GM23338 (cell line): Measurements from ENCODE around the gene JAG1. TPM values are rescaled to one million over a fixed set of nuclear protein-coding genes. Genes with fewer than 3 reads are reported as not detected.

Experiments
- ATAC-seq: fragments of 200-7000 bp; cut with Tn5 transposase; 3 replicates; pipeline ENCODE4 v1.9.1; 2020
- DNase-seq: peaks from one replicate; pipeline ENCODE4 v3.0.0-alpha.2; 2015; ENCODE audit warnings: low spot score
- H2AFZ ChIP-seq: fragments of 200-600 bp; sonication (generic); 2 replicates; pipeline ENCODE4 v1.8.0; 2016; ENCODE audit warnings: antibody characterized with exemption, mild to moderate bottlenecking, moderate library complexity
- H3F3A ChIP-seq: fragments of 200-600 bp; sonication (generic); replicated peaks from 2 replicates; pipeline ENCODE4 v1.8.0; 2017; ENCODE audit warnings: antibody characterized with exemption, mixed run types, low read depth
- H3K27ac ChIP-seq: fragments of 200-600 bp; sonication (generic); 2 replicates; pipeline ENCODE4 v1.6.1; 2016; ENCODE audit warnings: low read depth
- H3K27me3 ChIP-seq: fragments of 200-600 bp; sonication (generic); 2 replicates; pipeline ENCODE4 v1.8.0; 2016; ENCODE audit warnings: mild to moderate bottlenecking, mixed run types, moderate library complexity; ENCODE audit not compliant: insufficient read depth
- H3K36me3 ChIP-seq: fragments of 200-600 bp; sonication (generic); 2 replicates; pipeline ENCODE4 v1.8.0; 2016; ENCODE audit warnings: mild to moderate bottlenecking; ENCODE audit not compliant: insufficient read depth
- H3K4me1 ChIP-seq: fragments of 200-600 bp; sonication (generic); 2 replicates; pipeline ENCODE4 v1.8.0; 2016; ENCODE audit warnings: mild to moderate bottlenecking, moderate library complexity; ENCODE audit not compliant: insufficient read depth
- H3K4me2 ChIP-seq: fragments of 200-600 bp; sonication (generic); 2 replicates; pipeline ENCODE4 v1.7.1; 2017; ENCODE audit warnings: mixed run types
- H3K4me3 ChIP-seq: fragments of 200-600 bp; sonication (generic); 2 replicates; pipeline ENCODE4 v1.6.1; 2016; ENCODE audit warnings: mixed run types
- H3K79me2 ChIP-seq: fragments of 200-600 bp; sonication (generic); replicated peaks from 2 replicates; pipeline ENCODE4 v1.8.0; 2017; ENCODE audit warnings: mild to moderate bottlenecking; ENCODE audit not compliant: insufficient read depth
- H3K9me2 ChIP-seq: fragments of 200-600 bp; sonication (generic); 2 replicates; pipeline ENCODE4 v1.8.0; 2017; ENCODE audit not compliant: insufficient read depth
- H4K20me1 ChIP-seq: fragments of 200-600 bp; sonication (generic); replicated peaks from 2 replicates; pipeline ENCODE4 v1.8.0; 2017; ENCODE audit warnings: mild to moderate bottlenecking; ENCODE audit not compliant: insufficient read depth
- H3K27ac Mint-ChIP-seq: 2 replicates; pipeline ENCODE4 v1.8.0; 2020; ENCODE audit warnings: inconsistent platforms, mild to moderate bottlenecking, moderate library complexity, mixed read lengths
- H3K27me3 Mint-ChIP-seq: 3 replicates; pipeline ENCODE4 v1.8.0; 2022; ENCODE audit warnings: low read depth, mild to moderate bottlenecking, moderate library complexity, mixed read lengths, inconsistent platforms; ENCODE audit not compliant: insufficient read depth, poor library complexity
- H3K36me3 Mint-ChIP-seq: 3 replicates; pipeline ENCODE4 v1.8.0; 2021; ENCODE audit warnings: low read depth, mild to moderate bottlenecking, inconsistent platforms, moderate library complexity, mixed read lengths
- H3K4me1 Mint-ChIP-seq: 3 replicates; pipeline ENCODE4 v1.8.0; 2020; ENCODE audit warnings: mild to moderate bottlenecking, inconsistent platforms, mixed read lengths
- H3K4me3 Mint-ChIP-seq: 3 replicates; pipeline ENCODE4 v1.8.0; 2021; ENCODE audit warnings: moderate library complexity, mild to moderate bottlenecking, inconsistent platforms, mixed read lengths
- H3K9me3 Mint-ChIP-seq: 3 replicates; pipeline ENCODE4 v1.8.0; 2020; ENCODE audit warnings: moderate library complexity, mild to moderate bottlenecking, inconsistent platforms, mixed read lengths
- CREB1 ChIP-seq: fragments of 250-450 bp; sonication (Bioruptor Pico); IDR thresholded peaks from 2 replicates; pipeline ENCODE4 v1.5.0; 2020; ENCODE audit warnings: low read depth, mild to moderate bottlenecking, moderate library complexity
- CTCF ChIP-seq, 2 experiments: fragments of 200-600 bp in 1 of 2; sonication (generic) in 1 of 2; conservative IDR thresholded peaks; 2 replicates each; pipeline versions ENCODE4 v1.5.1 to v1.6.1; 2016 to 2017; ENCODE audit warnings: antibody characterized with exemption in 2 of 2, low read depth in 2 of 2, mild to moderate bottlenecking in 2 of 2, moderate library complexity in 1 of 2
- EZH2 ChIP-seq: fragments of 200-600 bp; sonication (generic); IDR thresholded peaks from one replicate; pipeline ENCODE4 v1.8.0; 2017; ENCODE audit warnings: antibody characterized with exemption, mild to moderate bottlenecking, low read depth; ENCODE audit not compliant: unreplicated experiment
- EZH2phosphoT487 ChIP-seq: fragments of 200-600 bp; sonication (generic); IDR thresholded peaks from one replicate; pipeline ENCODE4 v1.8.1; 2018; ENCODE audit warnings: antibody characterized with exemption; ENCODE audit not compliant: unreplicated experiment
- JUNB ChIP-seq: IDR thresholded peaks from one replicate; pipeline ENCODE4 v1.6.1; 2016; ENCODE audit warnings: antibody characterized with exemption; ENCODE audit not compliant: unreplicated experiment
- NANOG ChIP-seq: IDR thresholded peaks from 2 replicates; pipeline ENCODE4 v1.6.1; 2016; ENCODE audit warnings: antibody characterized with exemption, borderline replicate concordance
- POLR2AphosphoS5 ChIP-seq: IDR thresholded peaks from 2 replicates; pipeline ENCODE4 v1.6.1; 2016; ENCODE audit warnings: antibody characterized with exemption, low read depth
- REST ChIP-seq: IDR thresholded peaks from one replicate; pipeline ENCODE4 v1.6.1; 2018; ENCODE audit warnings: antibody characterized with exemption; ENCODE audit not compliant: unreplicated experiment
- STAT1 ChIP-seq: IDR thresholded peaks from one replicate; pipeline ENCODE4 v1.6.1; 2016; ENCODE audit warnings: antibody characterized with exemption; ENCODE audit not compliant: unreplicated experiment
- ZNF114 ChIP-seq: fragments of 250-450 bp; sonication (Bioruptor Pico); IDR thresholded peaks from 2 replicates; pipeline ENCODE4 v1.5.0; 2020; ENCODE audit warnings: mild to moderate bottlenecking, moderate library complexity
- ZNF331 ChIP-seq: fragments of 250-450 bp; sonication (Bioruptor Pico); IDR thresholded peaks from 2 replicates; pipeline ENCODE4 v1.5.0; 2020; ENCODE audit warnings: low read depth, mild to moderate bottlenecking, moderate library complexity
- polyA plus RNA-seq: library from polyadenylated mRNA; unstranded; fragments of >200 nt; fragmentation: Nextera tagmentation; extraction: Ambion mirVana; gene quantifications from 2 replicates; pipeline ENCODE4 v1.2.1, GENCODE V29; 2016
- total RNA-seq: library from RNA; depleted of rRNA; stranded (reverse); fragments of >200 nt; shearing (Covaris generic); gene quantifications from 2 replicates; pipeline ENCODE4 v1.2.3, GENCODE V29; 2014
- TF ChIP-seq, protein P1 (sequence below): IDR thresholded peaks from 2 replicates; pipeline ENCODE4 v1.6.1; 2016; ENCODE audit warnings: antibody characterized with exemption
- TF ChIP-seq, protein P2 (sequence below): fragments of 250-450 bp; sonication (Bioruptor Pico); IDR thresholded peaks from 2 replicates; pipeline ENCODE4 v1.5.0; 2020; ENCODE audit warnings: mild to moderate bottlenecking, moderate library complexity

The JAG1 gene
- total and polyA plus RNA-seq, 2 experiments from 2014 or later, result 9.7 to 46.5 TPM

DNA sequence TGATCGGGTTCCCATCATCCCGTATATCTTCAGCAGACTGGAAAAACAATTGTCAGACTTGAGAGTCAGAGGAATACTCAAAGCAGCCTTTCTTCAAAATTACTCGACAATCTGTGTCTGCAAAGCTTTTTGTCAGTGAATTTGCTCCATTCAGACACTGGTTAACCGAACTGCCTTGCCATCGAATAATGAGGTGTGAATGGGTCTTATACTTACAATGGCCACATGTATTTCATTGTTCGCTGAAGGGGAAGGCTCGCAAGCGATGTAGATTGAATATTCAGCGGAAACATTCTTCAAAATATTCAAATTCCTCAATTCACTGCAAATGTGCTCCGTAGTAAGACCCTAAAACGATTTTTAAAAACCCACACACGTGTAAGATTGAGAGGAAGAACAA, 32.9 kb downstream of the JAG1 start:
- H3F3A ChIP-seq, result no peaks in the 10 kb centered on the region
- DNase-seq (no peak), ATAC-seq (no peak)
- H3K4me3 ChIP-seq, result no peak overlapping the region
- Mint-ChIP-seq H3K9me3 (no peaks in the 10 kb centered on the region), H3K4me3 (no peak overlapping the region), H3K27ac (0 out of 2 replicates have a peak overlapping the region, but pooled peaks have one; percentile 15), H3K36me3 (peaks cover 84% of the 10 kb centered on the region), H3K27me3 (peaks cover 6% of the 10 kb centered on the region), H3K4me1 (peaks cover 36% of the 10 kb centered on the region)
- H3K9me2 ChIP-seq, result no peaks in the 10 kb centered on the region; the same call in 1 of the 2 replicates
- H3K36me3 ChIP-seq, result peaks cover 61% of the 10 kb centered on the region
- no peak overlapping the region for H3K27ac ChIP-seq
- TF ChIP-seq, protein P1, sequence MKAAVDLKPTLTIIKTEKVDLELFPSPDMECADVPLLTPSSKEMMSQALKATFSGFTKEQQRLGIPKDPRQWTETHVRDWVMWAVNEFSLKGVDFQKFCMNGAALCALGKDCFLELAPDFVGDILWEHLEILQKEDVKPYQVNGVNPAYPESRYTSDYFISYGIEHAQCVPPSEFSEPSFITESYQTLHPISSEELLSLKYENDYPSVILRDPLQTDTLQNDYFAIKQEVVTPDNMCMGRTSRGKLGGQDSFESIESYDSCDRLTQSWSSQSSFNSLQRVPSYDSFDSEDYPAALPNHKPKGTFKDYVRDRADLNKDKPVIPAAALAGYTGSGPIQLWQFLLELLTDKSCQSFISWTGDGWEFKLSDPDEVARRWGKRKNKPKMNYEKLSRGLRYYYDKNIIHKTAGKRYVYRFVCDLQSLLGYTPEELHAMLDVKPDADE, result no peak
- no peak for TF ChIP-seq NANOG
- no peak for TF ChIP-seq JUNB
- no peak for TF ChIP-seq ZNF331 (CRISPR knock-in tag)
- TF ChIP-seq EZH2phosphoT487, result no peak
- TF ChIP-seq, protein P2, sequence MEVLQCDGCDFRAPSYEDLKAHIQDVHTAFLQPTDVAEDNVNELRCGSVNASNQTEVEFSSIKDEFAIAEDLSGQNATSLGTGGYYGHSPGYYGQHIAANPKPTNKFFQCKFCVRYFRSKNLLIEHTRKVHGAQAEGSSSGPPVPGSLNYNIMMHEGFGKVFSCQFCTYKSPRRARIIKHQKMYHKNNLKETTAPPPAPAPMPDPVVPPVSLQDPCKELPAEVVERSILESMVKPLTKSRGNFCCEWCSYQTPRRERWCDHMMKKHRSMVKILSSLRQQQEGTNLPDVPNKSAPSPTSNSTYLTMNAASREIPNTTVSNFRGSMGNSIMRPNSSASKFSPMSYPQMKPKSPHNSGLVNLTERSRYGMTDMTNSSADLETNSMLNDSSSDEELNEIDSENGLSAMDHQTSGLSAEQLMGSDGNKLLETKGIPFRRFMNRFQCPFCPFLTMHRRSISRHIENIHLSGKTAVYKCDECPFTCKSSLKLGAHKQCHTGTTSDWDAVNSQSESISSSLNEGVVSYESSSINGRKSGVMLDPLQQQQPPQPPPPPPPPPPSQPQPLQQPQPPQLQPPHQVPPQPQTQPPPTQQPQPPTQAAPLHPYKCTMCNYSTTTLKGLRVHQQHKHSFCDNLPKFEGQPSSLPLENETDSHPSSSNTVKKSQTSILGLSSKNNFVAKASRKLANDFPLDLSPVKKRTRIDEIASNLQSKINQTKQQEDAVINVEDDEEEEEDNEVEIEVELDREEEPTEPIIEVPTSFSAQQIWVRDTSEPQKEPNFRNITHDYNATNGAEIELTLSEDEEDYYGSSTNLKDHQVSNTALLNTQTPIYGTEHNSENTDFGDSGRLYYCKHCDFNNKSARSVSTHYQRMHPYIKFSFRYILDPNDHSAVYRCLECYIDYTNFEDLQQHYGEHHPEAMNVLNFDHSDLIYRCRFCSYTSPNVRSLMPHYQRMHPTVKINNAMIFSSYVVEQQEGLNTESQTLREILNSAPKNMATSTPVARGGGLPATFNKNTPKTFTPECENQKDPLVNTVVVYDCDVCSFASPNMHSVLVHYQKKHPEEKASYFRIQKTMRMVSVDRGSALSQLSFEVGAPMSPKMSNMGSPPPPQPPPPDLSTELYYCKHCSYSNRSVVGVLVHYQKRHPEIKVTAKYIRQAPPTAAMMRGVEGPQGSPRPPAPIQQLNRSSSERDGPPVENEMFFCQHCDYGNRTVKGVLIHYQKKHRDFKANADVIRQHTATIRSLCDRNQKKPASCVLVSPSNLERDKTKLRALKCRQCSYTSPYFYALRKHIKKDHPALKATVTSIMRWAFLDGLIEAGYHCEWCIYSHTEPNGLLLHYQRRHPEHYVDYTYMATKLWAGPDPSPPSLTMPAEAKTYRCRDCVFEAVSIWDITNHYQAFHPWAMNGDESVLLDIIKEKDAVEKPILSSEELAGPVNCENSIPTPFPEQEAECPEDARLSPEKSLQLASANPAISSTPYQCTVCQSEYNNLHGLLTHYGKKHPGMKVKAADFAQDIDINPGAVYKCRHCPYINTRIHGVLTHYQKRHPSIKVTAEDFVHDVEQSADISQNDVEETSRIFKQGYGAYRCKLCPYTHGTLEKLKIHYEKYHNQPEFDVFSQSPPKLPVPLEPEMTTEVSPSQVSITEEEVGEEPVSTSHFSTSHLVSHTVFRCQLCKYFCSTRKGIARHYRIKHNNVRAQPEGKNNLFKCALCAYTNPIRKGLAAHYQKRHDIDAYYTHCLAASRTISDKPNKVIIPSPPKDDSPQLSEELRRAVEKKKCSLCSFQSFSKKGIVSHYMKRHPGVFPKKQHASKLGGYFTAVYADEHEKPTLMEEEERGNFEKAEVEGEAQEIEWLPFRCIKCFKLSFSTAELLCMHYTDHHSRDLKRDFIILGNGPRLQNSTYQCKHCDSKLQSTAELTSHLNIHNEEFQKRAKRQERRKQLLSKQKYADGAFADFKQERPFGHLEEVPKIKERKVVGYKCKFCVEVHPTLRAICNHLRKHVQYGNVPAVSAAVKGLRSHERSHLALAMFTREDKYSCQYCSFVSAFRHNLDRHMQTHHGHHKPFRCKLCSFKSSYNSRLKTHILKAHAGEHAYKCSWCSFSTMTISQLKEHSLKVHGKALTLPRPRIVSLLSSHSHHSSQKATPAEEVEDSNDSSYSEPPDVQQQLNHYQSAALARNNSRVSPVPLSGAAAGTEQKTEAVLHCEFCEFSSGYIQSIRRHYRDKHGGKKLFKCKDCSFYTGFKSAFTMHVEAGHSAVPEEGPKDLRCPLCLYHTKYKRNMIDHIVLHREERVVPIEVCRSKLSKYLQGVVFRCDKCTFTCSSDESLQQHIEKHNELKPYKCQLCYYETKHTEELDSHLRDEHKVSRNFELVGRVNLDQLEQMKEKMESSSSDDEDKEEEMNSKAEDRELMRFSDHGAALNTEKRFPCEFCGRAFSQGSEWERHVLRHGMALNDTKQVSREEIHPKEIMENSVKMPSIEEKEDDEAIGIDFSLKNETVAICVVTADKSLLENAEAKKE (CRISPR knock-in tag), result no peak
- no peak for TF ChIP-seq POLR2AphosphoS5
- no peak for TF ChIP-seq EZH2
- TF ChIP-seq REST, result no peak
- no peak for TF ChIP-seq CREB1 (CRISPR knock-in tag)
- TF ChIP-seq ZNF114 (CRISPR knock-in tag), result no peak
- no peak for TF ChIP-seq CTCF (conservative IDR thresholded peaks at IDR 0.05; ENCODE audit: low read depth in 2 of 2)
- TF ChIP-seq STAT1, result no peak
- H3K27me3 ChIP-seq, result no peaks in the 10 kb centered on the region
- no peak overlapping the region for H3K4me2 ChIP-seq
- H3K79me2 ChIP-seq, result 0 out of 2 replicates have a peak, but pooled peaks cover 3% of the 10 kb centered on the region
- H3K4me1 ChIP-seq, result peaks cover 26% of the 10 kb centered on the region
- no peak overlapping the region for H2AFZ ChIP-seq
- 0 out of 2 replicates have a peak, but pooled peaks cover 2% of the 10 kb centered on the region for H4K20me1 ChIP-seq
